DOHH2 (cell line): ENCODE results near the gene PTGS1.

Source experiments
- H3F3A ChIP-seq: fragments of 200-600 bp; sonication (generic), shearing (Covaris generic); 2 replicates; pipeline ENCODE4 v1.6.0; 2016; ENCODE audit warnings: antibody characterized with exemption, mild to moderate bottlenecking; ENCODE audit not compliant: control insufficient read depth, insufficient read depth
- H3K27ac ChIP-seq: fragments of 200-600 bp; sonication (generic); 2 replicates; pipeline ENCODE4 v1.5.1; 2014; ENCODE audit warnings: low read depth, mild to moderate bottlenecking, low read length, moderate library complexity
- H3K27me3 ChIP-seq: fragments of 200-600 bp; sonication (generic); 2 replicates; pipeline ENCODE4 v1.6.1; 2014; ENCODE audit warnings: mild to moderate bottlenecking, low read length, mixed read lengths; ENCODE audit not compliant: control insufficient read depth
- H3K36me3 ChIP-seq: fragments of 200-600 bp; sonication (generic); 2 replicates; pipeline ENCODE4 v1.6.1; 2014; ENCODE audit warnings: mild to moderate bottlenecking, low read length, moderate library complexity, mixed read lengths; ENCODE audit not compliant: control insufficient read depth
- H3K4me1 ChIP-seq: fragments of 200-600 bp; sonication (generic); 2 replicates; pipeline ENCODE4 v1.6.1; 2014; ENCODE audit warnings: mild to moderate bottlenecking, low read length, mixed read lengths; ENCODE audit not compliant: control insufficient read depth
- H3K4me2 ChIP-seq: fragments of 200-600 bp; sonication (generic); 2 replicates; pipeline ENCODE4 v1.6.0; 2014; ENCODE audit warnings: mild to moderate bottlenecking, low read length, moderate library complexity
- H3K4me3 ChIP-seq: fragments of 200-600 bp; sonication (generic); 2 replicates; pipeline ENCODE4 v1.5.1; 2014; ENCODE audit warnings: mild to moderate bottlenecking, low read length, mixed read lengths
- H3K79me2 ChIP-seq: fragments of 200-600 bp; sonication (generic); 2 replicates; pipeline ENCODE4 v1.6.1; 2014; ENCODE audit warnings: mild to moderate bottlenecking, low read length, mixed read lengths; ENCODE audit not compliant: control insufficient read depth
- H3K9me2 ChIP-seq: fragments of 200-600 bp; sonication (generic); replicated peaks from 2 replicates; pipeline ENCODE4 v1.6.1; 2014; ENCODE audit warnings: mild to moderate bottlenecking, low read length, mixed read lengths; ENCODE audit not compliant: control insufficient read depth
- H3K9me3 ChIP-seq: fragments of 200-600 bp; sonication (generic); 2 replicates; pipeline ENCODE4 v1.6.1; 2014; ENCODE audit warnings: antibody characterized with exemption, low read length, mixed read lengths; ENCODE audit not compliant: control insufficient read depth, insufficient read depth
- H4K20me1 ChIP-seq: fragments of 200-600 bp; sonication (generic); 2 replicates; pipeline ENCODE4 v1.6.0; 2014; ENCODE audit warnings: low read depth, mild to moderate bottlenecking, antibody characterized with exemption, low read length, moderate library complexity; ENCODE audit not compliant: control insufficient read depth, insufficient read depth
- EZH2phosphoT487 ChIP-seq: fragments of 200-600 bp; sonication (generic); IDR thresholded peaks from 2 replicates; pipeline ENCODE4 v1.6.1; 2017; ENCODE audit warnings: borderline replicate concordance, mild to moderate bottlenecking, antibody characterized with exemption, low read length, moderate library complexity, mixed read lengths
- TF ChIP-seq, protein P1 (sequence below): fragments of 200-600 bp; sonication (generic); IDR thresholded peaks from one replicate; pipeline ENCODE4 v1.5.1; 2014; ENCODE audit warnings: antibody characterized with exemption, mild to moderate bottlenecking, low read depth, low read length; ENCODE audit not compliant: poor library complexity, severe bottlenecking

The PTGS1 gene

DNA sequence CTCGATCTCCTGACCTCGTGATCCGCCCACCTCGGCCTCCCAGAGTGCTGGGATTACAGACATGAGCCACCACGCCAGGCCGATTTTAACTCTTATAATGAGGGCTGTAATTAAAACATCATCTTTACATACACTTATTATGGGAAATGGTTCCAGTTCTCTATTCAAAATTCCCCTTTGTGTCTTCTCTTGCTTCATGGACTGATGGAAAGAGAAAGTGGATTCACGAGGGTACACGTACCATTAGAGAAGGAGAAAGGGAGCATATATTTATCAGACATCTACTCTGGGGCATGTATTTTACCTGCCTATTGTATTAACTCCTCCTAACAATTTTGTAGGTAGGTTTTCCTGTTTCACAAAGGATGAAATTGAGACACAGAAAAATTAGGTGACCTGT lies 31.1 kb downstream of the PTGS1 start:
- Histone ChIP-seq H3K9me2 (no peaks in the 10 kb centered on the region), H3K27me3 (no peaks in the 10 kb centered on the region), H3K36me3 (no peaks in the 10 kb centered on the region), H3K4me2 (no peak overlapping the region), H3K9me3 (no peaks in the 10 kb centered on the region; the same call in 1 of the 2 replicates), H3K27ac (no peak overlapping the region), H3K79me2 (no peaks in the 10 kb centered on the region), H4K20me1 (no peaks in the 10 kb centered on the region), H3K4me1 (no peaks in the 10 kb centered on the region), H3K4me3 (no peak overlapping the region), H3F3A (no peaks in the 10 kb centered on the region)
- TF ChIP-seq EZH2phosphoT487, result no peak
- TF ChIP-seq, protein P1, sequence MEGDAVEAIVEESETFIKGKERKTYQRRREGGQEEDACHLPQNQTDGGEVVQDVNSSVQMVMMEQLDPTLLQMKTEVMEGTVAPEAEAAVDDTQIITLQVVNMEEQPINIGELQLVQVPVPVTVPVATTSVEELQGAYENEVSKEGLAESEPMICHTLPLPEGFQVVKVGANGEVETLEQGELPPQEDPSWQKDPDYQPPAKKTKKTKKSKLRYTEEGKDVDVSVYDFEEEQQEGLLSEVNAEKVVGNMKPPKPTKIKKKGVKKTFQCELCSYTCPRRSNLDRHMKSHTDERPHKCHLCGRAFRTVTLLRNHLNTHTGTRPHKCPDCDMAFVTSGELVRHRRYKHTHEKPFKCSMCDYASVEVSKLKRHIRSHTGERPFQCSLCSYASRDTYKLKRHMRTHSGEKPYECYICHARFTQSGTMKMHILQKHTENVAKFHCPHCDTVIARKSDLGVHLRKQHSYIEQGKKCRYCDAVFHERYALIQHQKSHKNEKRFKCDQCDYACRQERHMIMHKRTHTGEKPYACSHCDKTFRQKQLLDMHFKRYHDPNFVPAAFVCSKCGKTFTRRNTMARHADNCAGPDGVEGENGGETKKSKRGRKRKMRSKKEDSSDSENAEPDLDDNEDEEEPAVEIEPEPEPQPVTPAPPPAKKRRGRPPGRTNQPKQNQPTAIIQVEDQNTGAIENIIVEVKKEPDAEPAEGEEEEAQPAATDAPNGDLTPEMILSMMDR, result no peak

DNA sequence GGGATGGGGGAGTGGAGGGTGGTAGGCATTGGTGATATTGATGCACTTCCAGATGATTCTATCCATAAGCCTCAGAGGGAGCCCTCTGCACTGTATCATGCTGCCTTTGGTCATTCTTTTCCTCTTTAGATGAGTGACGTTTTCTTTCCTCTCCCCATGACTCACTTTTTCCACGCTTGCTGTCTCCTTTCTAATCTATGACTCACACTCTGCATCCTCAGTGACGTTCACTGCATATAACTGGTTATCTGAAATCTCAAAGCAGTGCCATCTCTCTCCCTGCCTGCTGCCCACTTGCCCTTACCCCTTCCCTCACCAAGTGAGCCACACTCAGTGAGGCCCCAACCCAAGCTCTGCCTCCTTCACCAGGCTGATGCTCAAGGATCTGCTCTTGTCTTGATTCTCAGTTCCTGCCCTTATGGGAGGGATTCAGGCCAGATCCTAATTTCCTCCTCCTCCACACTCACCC lies 31.6 kb downstream of the PTGS1 start:
- no peaks in the 10 kb centered on the region for H3K27me3 ChIP-seq
- H4K20me1 ChIP-seq, result no peaks in the 10 kb centered on the region
- H3K4me1 ChIP-seq, result no peaks in the 10 kb centered on the region
- no peaks in the 10 kb centered on the region for H3K79me2 ChIP-seq
- no peak overlapping the region for H3K4me3 ChIP-seq
- no peaks in the 10 kb centered on the region for H3F3A ChIP-seq
- no peaks in the 10 kb centered on the region for H3K9me2 ChIP-seq
- H3K9me3 ChIP-seq, result no peaks in the 10 kb centered on the region; the same call in 1 of the 2 replicates
- TF ChIP-seq, protein P1, result no peak
- no peak for TF ChIP-seq EZH2phosphoT487
- H3K36me3 ChIP-seq, result no peaks in the 10 kb centered on the region
- no peak overlapping the region for H3K27ac ChIP-seq
- no peak overlapping the region for H3K4me2 ChIP-seq

DNA sequence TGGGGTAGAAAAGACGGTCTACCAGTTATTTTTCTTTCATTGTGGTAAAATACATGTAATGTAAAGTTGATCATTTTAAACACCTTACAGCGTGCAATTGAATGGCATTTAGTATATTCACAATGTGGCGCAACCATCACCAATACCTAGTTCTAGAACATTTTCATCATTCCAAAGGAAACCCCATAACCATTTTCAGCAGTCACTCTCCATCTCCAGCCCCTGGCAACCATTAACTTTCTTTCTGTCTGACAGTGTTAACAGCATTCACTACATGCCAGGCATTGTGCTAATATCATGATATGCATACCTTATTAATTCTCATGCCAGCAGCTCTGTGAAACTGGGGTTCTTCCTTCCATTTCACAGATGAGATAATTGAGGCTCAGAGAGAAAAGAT lies 32.0 kb downstream of the PTGS1 start:
- Histone ChIP-seq H4K20me1 (no peaks in the 10 kb centered on the region), H3K9me2 (no peaks in the 10 kb centered on the region), H3K27ac (no peak overlapping the region), H3K4me1 (no peaks in the 10 kb centered on the region), H3K36me3 (no peaks in the 10 kb centered on the region), H3K9me3 (no peaks in the 10 kb centered on the region; the same call in 1 of the 2 replicates), H3F3A (no peaks in the 10 kb centered on the region), H3K27me3 (no peaks in the 10 kb centered on the region), H3K79me2 (no peaks in the 10 kb centered on the region), H3K4me3 (no peak overlapping the region), H3K4me2 (no peak overlapping the region)
- TF ChIP-seq, protein P1, result no peak
- no peak for TF ChIP-seq EZH2phosphoT487
